GM18861 (cell line): ENCODE data around the gene ADIPOR2.

Source experiments
- ATAC-seq: cut with Tn5 transposase; IDR thresholded peaks from one replicate; pipeline ENCODE4 v1.9.1; 2021; ENCODE audit not compliant: unreplicated experiment

Gene ADIPOR2

GRCh38 chr12:1827826-1828805 is 137.2 kb downstream of the ADIPOR2 start:
- no peak for ATAC-seq

GRCh38 chr12:1828856-1829255 is 138.0 kb downstream of the ADIPOR2 start:
- no peak for ATAC-seq

GRCh38 chr12:1829306-1829900 is 138.5 kb downstream of the ADIPOR2 start:
- no peak for ATAC-seq

GRCh38 chr12:1830401-1830845 is 139.6 kb downstream of the ADIPOR2 start:
- ATAC-seq: no peak

- no peak for ATAC-seq
These were observed 140.4 kb downstream of the ADIPOR2 start for GRCh38 chr12:1830981-1831963.

- ATAC-seq: no peak
These were observed 142.1 kb downstream of the ADIPOR2 start for GRCh38 chr12:1832801-1833595.

GRCh38 chr12:1833596-1834028 is 142.7 kb downstream of the ADIPOR2 start:
- no peak for ATAC-seq

GRCh38 chr12:1834186-1834925 is 143.5 kb downstream of the ADIPOR2 start:
- ATAC-seq: no peak

- ATAC-seq: no peak
These were observed 144.6 kb downstream of the ADIPOR2 start for GRCh38 chr12:1835211-1836131.

GRCh38 chr12:1836241-1836803 is 145.5 kb downstream of the ADIPOR2 start:
- no peak for ATAC-seq

- ATAC-seq: no peak
These were observed 146.1 kb downstream of the ADIPOR2 start for GRCh38 chr12:1836854-1837421.

- ATAC-seq: no peak
These were observed 146.8 kb downstream of the ADIPOR2 start for GRCh38 chr12:1837541-1838204.
